ENCODE measurements around the gene ARMC9.

The ARMC9 gene

DNA sequence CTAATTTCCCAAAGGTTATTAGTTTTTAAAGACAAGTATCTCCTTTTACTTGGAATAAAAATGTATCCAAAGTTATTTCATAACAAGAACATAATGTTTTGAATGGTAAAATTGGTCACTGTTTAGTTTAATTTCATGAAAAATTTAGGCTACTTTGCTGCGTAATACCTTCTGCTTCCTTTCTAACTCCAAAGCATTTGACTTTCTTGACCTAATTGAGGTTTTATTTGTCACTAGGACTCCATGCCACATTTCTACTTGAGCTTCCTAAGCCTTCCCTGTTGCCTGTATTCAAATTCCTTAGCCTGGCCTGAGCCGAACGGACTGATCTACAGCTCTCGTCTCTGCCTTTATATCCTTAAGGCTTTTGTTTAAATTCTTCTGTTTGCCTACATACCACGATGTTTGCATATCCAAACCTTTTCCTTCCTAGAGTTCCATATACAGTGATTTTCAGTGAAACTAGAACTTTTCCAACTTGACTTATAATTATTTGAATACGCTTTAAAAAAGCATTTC, 25.1 kb downstream of the ARMC9 start:
- no peak overlapping the region for H3K4me3 ChIP-seq (ENCODE audit: low read depth, low read length)
- DNase-seq (ENCODE audit: low read depth, low spot score) = no peak
- in situ Hi-C loops (cut with HindIII; ENCODE audit: low sequenced_read_pairs) = no loop called here
- TF ChIP-seq, protein P1, sequence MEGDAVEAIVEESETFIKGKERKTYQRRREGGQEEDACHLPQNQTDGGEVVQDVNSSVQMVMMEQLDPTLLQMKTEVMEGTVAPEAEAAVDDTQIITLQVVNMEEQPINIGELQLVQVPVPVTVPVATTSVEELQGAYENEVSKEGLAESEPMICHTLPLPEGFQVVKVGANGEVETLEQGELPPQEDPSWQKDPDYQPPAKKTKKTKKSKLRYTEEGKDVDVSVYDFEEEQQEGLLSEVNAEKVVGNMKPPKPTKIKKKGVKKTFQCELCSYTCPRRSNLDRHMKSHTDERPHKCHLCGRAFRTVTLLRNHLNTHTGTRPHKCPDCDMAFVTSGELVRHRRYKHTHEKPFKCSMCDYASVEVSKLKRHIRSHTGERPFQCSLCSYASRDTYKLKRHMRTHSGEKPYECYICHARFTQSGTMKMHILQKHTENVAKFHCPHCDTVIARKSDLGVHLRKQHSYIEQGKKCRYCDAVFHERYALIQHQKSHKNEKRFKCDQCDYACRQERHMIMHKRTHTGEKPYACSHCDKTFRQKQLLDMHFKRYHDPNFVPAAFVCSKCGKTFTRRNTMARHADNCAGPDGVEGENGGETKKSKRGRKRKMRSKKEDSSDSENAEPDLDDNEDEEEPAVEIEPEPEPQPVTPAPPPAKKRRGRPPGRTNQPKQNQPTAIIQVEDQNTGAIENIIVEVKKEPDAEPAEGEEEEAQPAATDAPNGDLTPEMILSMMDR (IDR thresholded peaks at IDR 0.05; ENCODE audit: low read depth, low read length) = no peak

DNA sequence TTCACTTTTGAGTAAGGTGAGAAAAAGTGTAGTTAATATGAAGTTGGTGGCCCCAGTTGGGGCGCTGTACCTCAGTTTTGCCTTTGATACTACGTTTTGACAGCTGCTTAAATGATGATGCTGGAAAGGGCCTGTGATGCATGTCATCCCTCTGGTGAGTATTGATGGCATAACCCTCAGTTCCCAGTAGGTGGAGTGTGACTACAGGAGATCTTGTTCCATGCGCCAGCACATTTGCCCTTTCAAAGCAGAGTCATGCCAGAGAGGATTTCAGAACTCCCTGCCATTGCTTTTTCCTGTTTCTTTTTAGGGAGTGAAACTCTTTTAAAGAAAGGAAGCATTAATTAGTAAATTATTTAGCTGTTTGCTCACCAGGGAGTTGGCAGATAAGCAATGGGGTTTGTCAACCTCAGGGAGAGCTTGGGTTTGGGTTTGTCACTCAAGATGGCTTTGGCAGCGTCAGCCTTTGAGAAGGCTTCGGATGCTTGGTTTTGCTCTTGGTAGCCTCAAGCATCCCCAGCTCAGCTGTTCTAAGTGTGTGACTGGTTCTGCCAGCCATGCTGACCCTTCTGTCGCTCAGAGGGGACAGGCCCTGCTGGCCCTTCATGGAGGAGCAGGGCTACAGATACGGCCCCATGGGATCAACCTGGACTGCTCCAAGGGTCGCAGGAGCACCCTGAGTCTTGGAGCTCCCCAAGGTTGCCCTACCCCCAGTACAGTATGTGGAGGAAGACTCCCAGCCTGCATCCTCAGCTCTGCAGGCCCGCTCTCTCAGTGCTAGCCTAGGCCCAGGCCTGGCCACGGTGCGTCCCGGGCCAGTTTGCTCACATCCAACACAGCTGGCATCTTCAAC, 29.1 kb downstream of the ARMC9 start:
- no peak overlapping the region for H3K4me3 ChIP-seq (ENCODE audit: low read depth, low read length)
- TF ChIP-seq, protein P1 (IDR thresholded peaks at IDR 0.05; ENCODE audit: low read depth, low read length) = peak; percentile 81
- peak; percentile 76 for DNase-seq (ENCODE audit: low read depth, low spot score)
- in situ Hi-C loops (cut with HindIII; ENCODE audit: low sequenced_read_pairs) = no loop called here

DNA sequence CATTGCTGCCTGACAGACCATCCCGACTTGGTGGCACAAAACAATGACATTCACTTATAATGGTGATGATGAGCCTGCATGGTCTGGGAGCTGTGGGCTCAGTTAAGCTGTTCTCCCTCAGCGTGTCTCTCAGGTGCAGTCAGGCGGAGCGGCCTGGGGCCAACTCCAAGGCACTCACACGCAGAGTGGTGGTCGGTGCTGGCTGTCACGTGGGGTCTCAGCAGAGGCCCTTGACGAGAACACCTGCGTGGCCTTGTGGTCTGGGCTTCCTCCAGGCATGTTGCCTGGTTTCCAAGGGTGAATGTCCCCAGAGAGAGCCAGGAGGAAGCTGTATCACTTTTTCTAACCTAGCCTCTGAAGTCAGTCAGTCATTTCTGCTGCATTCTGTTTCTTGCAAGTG, 29.8 kb downstream of the ARMC9 start:
- no peak overlapping the region for H3K4me3 ChIP-seq (ENCODE audit: low read depth, low read length)
- no peak for DNase-seq (ENCODE audit: low read depth, low spot score)
- in situ Hi-C loops (cut with HindIII; ENCODE audit: low sequenced_read_pairs) = no loop called here
- TF ChIP-seq, protein P1 (IDR thresholded peaks at IDR 0.05; ENCODE audit: low read depth, low read length) = no peak

DNA sequence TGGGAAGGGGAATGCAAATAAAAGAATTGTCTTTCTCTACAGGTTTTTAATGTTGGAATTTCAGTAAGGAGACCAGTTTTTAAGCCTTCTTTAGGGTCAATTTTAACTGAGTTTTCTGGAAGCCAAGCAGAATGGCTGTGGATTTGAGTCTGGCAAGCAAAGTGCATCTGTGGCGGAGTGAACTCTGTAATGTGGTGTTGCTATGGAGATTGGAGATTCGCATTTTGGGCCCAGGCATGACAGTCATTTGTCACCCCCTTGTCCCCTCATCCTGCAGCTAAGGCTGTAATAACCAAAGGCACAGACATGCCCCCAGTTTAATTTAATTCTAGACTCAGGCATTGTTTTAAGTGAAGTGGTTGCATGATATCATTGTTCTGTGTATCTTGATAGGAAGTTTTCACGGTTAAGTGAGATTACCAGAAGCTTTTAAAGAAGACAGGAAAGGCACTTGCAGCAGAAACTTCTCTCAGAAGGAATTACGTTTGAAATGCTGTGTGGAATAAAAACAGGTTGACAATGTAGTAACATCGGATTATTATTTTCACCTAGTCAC, 30.6 kb downstream of the ARMC9 start:
- TF ChIP-seq, protein P1 (IDR thresholded peaks at IDR 0.05; ENCODE audit: low read depth, low read length) = no peak
- DNase-seq (ENCODE audit: low read depth, low spot score) = no peak
- no peak overlapping the region for H3K4me3 ChIP-seq (ENCODE audit: low read depth, low read length)
- in situ Hi-C loops (cut with HindIII; ENCODE audit: low sequenced_read_pairs) = no loop called here

DNA sequence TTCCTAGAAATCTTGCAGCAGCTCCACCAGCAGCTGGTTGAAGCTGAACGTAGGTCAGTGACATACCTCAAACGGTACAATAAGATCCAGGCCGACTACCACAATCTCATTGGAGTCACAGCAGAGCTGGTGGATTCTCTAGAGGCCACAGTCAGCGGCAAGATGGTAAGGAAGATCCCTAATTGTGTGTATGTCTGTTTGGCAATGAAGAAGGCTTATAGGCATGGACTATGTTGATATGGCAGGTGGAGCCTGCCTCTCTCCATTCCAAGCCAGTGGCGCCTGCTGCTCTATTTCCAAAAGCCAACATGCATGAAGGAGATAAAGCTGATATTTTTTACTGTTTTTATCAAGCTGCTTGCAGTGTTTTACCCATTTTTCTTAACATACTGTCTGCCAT, 36.8 kb downstream of the ARMC9 start:
- in situ Hi-C loops (cut with HindIII; ENCODE audit: low sequenced_read_pairs) = no loop called here
- DNase-seq (ENCODE audit: low read depth, low spot score) = no peak
- TF ChIP-seq, protein P1 (IDR thresholded peaks at IDR 0.05; ENCODE audit: low read depth, low read length) = no peak
- no peak overlapping the region for H3K4me3 ChIP-seq (ENCODE audit: low read depth, low read length)

DNA sequence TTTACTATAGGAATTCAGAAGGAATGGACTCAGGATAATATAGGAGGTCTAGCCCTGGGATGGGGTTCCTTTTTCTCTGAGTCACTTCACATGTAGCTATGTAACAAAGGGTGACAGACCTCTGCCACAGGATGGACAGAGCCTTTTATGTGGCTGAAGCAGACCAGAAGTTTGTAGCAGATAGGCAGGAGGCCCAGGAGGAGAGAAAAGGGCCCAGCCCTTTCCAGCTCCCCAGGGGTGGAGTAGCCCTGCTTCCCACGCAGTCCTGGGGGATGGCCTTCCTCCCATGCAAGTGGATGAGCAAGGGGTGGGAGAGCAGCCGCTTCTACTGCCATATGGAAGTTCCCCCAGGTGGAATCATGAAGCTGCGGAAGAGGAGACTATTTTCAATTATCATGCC, 40.3 kb downstream of the ARMC9 start:
- TF ChIP-seq, protein P1 (IDR thresholded peaks at IDR 0.05; ENCODE audit: low read depth, low read length) = no peak
- no peak for DNase-seq (ENCODE audit: low read depth, low spot score)
- in situ Hi-C loops (cut with HindIII; ENCODE audit: low sequenced_read_pairs) = no loop called here
- H3K4me3 ChIP-seq (ENCODE audit: low read depth, low read length) = no peak overlapping the region
